ENCODE measurements around the gene CRYGN.

GRCh38 chr7:151405056-151405455, 34.9 kb downstream of the CRYGN start:
- TF ChIP-seq, protein P1, sequence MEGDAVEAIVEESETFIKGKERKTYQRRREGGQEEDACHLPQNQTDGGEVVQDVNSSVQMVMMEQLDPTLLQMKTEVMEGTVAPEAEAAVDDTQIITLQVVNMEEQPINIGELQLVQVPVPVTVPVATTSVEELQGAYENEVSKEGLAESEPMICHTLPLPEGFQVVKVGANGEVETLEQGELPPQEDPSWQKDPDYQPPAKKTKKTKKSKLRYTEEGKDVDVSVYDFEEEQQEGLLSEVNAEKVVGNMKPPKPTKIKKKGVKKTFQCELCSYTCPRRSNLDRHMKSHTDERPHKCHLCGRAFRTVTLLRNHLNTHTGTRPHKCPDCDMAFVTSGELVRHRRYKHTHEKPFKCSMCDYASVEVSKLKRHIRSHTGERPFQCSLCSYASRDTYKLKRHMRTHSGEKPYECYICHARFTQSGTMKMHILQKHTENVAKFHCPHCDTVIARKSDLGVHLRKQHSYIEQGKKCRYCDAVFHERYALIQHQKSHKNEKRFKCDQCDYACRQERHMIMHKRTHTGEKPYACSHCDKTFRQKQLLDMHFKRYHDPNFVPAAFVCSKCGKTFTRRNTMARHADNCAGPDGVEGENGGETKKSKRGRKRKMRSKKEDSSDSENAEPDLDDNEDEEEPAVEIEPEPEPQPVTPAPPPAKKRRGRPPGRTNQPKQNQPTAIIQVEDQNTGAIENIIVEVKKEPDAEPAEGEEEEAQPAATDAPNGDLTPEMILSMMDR (IDR thresholded peaks at IDR 0.05; ENCODE audit: borderline replicate concordance, extremely low read depth, low read length, poor library complexity, severe bottlenecking), result no peak
- no peak for TF ChIP-seq EZH2 (IDR thresholded peaks at IDR 0.05; ENCODE audit: borderline replicate concordance, low read depth, low read length, severe bottlenecking)

Data from DND-41 (cell line).